H9 (cell line): Measurements from ENCODE around the gene DLG5. TPM values are rescaled to one million over a fixed set of nuclear protein-coding genes. Genes with fewer than 3 reads are reported as not detected.

Experiments
- DNase-seq: peaks from one replicate; pipeline ENCODE4 v3.0.0-alpha.2; 2017
- H2AFZ ChIP-seq: one replicate; pipeline ENCODE4 v1.6.1; 2013; ENCODE audit warnings: mild to moderate bottlenecking, low read length, control low read depth, moderate library complexity
- H2AK5ac ChIP-seq: 2 replicates; pipeline ENCODE4 v1.6.1; 2013; ENCODE audit warnings: low read length, control low read depth, mixed read lengths; ENCODE audit not compliant: insufficient read length
- H2BK120ac ChIP-seq: one replicate; pipeline ENCODE4 v1.6.1; 2013; ENCODE audit warnings: low read depth, mild to moderate bottlenecking, low read length, control low read depth, inconsistent platforms; ENCODE audit not compliant: poor library complexity, severe bottlenecking
- H2BK12ac ChIP-seq: 2 replicates; pipeline ENCODE4 v1.6.1; 2013; ENCODE audit warnings: low read length, control low read depth, mixed read lengths, low read depth; ENCODE audit not compliant: insufficient read length
- H2BK15ac ChIP-seq: 2 replicates; pipeline ENCODE4 v1.6.1; 2013; ENCODE audit warnings: low read depth, low read length, control low read depth
- H2BK20ac ChIP-seq: one replicate; pipeline ENCODE4 v1.6.1; 2013; ENCODE audit warnings: low read depth, mild to moderate bottlenecking, low read length, control low read depth, inconsistent platforms; ENCODE audit not compliant: poor library complexity, severe bottlenecking
- H2BK5ac ChIP-seq: 2 replicates; pipeline ENCODE4 v1.6.1; 2013; ENCODE audit warnings: low read length, control low read depth, mixed read lengths; ENCODE audit not compliant: insufficient read length
- H3K14ac ChIP-seq: 2 replicates; pipeline ENCODE4 v1.6.1; 2013; ENCODE audit warnings: low read length, control low read depth; ENCODE audit not compliant: insufficient read depth
- H3K18ac ChIP-seq: 2 replicates; pipeline ENCODE4 v1.6.1; 2013; ENCODE audit warnings: low read depth, mild to moderate bottlenecking, mixed read lengths, low read length, control low read depth; ENCODE audit not compliant: insufficient read length
- H3K23ac ChIP-seq: 2 replicates; pipeline ENCODE4 v1.6.1; 2013; ENCODE audit warnings: low read length, control low read depth, mixed read lengths, low read depth; ENCODE audit not compliant: insufficient read length
- H3K23me2 ChIP-seq: 2 replicates; pipeline ENCODE4 v1.6.1; 2013; ENCODE audit warnings: low read depth, mild to moderate bottlenecking, mixed read lengths, low read length, control low read depth; ENCODE audit not compliant: insufficient read length, poor library complexity, severe bottlenecking
- H3K27ac ChIP-seq: 2 replicates; pipeline ENCODE4 v1.5.1; 2013; ENCODE audit warnings: low read length, control low read depth, mixed read lengths, low read depth; ENCODE audit not compliant: insufficient read length
- H3K27me3 ChIP-seq: 2 replicates; pipeline ENCODE4 v1.6.1; 2013; ENCODE audit warnings: low read length, control low read depth, inconsistent platforms; ENCODE audit not compliant: insufficient read depth
- H3K4ac ChIP-seq: 2 replicates; pipeline ENCODE4 v1.6.1; 2013; ENCODE audit warnings: low read depth, mild to moderate bottlenecking, control low read depth, inconsistent platforms, low read length, moderate library complexity
- H3K4me1 ChIP-seq: 2 replicates; pipeline ENCODE4 v1.6.1; 2013; ENCODE audit warnings: low read length, control low read depth, inconsistent platforms; ENCODE audit not compliant: insufficient read depth
- H3K4me2 ChIP-seq: 2 replicates; pipeline ENCODE4 v1.6.1; 2013; ENCODE audit warnings: low read length, control low read depth, mixed read lengths; ENCODE audit not compliant: insufficient read length, insufficient read depth
- H3K56ac ChIP-seq: 2 replicates; pipeline ENCODE4 v1.6.1; 2013; ENCODE audit warnings: low read depth, mild to moderate bottlenecking, mixed read lengths, low read length, control low read depth; ENCODE audit not compliant: insufficient read length
- H3K79me1 ChIP-seq: 2 replicates; pipeline ENCODE4 v1.6.1; 2013; ENCODE audit warnings: low read depth, mild to moderate bottlenecking, moderate library complexity, low read length, control low read depth, inconsistent platforms; ENCODE audit not compliant: insufficient read depth, poor library complexity, severe bottlenecking
- H3K79me2 ChIP-seq: 2 replicates; pipeline ENCODE4 v1.6.1; 2013; ENCODE audit warnings: low read length, control low read depth, inconsistent platforms; ENCODE audit not compliant: insufficient read depth
- H3K9ac ChIP-seq: 2 replicates; pipeline ENCODE4 v1.6.1; 2013; ENCODE audit warnings: low read length, control low read depth, mixed read lengths; ENCODE audit not compliant: insufficient read length; ENCODE audit errors: extremely low read depth
- H3K9me3 ChIP-seq: one replicate; pipeline ENCODE4 v1.6.1; 2013; ENCODE audit warnings: low read depth, low read length, inconsistent platforms; ENCODE audit not compliant: control insufficient read depth
- H3T11ph ChIP-seq: one replicate; pipeline ENCODE4 v1.6.1; 2013; ENCODE audit warnings: mild to moderate bottlenecking, low read length, control low read depth, inconsistent platforms
- H4K20me1 ChIP-seq: one replicate; pipeline ENCODE4 v1.6.1; 2013; ENCODE audit not compliant: control insufficient read depth, insufficient read length, insufficient read depth
- H4K5ac ChIP-seq: 2 replicates; pipeline ENCODE4 v1.6.1; 2013; ENCODE audit warnings: low read depth, mild to moderate bottlenecking, mixed read lengths, low read length, control low read depth; ENCODE audit not compliant: insufficient read length
- H4K8ac ChIP-seq: replicated peaks from 2 replicates; pipeline ENCODE4 v1.6.1; 2013; ENCODE audit warnings: low read length, control low read depth, mixed read lengths, low read depth; ENCODE audit not compliant: insufficient read length
- H4K91ac ChIP-seq: 2 replicates; pipeline ENCODE4 v1.6.1; 2013; ENCODE audit warnings: low read depth, mild to moderate bottlenecking, moderate library complexity, mixed read lengths, low read length, control low read depth; ENCODE audit not compliant: insufficient read length
- H3K27ac Mint-ChIP-seq, 3 experiments: 2 replicates in 2 of 3; 3 replicates in 1 of 3; pipeline ENCODE4 v1.8.0; 2020 to 2021; ENCODE audit warnings: mixed read lengths in 3 of 3, mild to moderate bottlenecking in 1 of 3, moderate library complexity in 1 of 3
- H3K27me3 Mint-ChIP-seq: 2 replicates; pipeline ENCODE4 v1.8.0; 2021; ENCODE audit warnings: low read depth, mild to moderate bottlenecking, moderate library complexity, mixed read lengths
- H3K36me3 Mint-ChIP-seq, 3 experiments: 2 replicates in 2 of 3; 3 replicates in 1 of 3; pipeline ENCODE4 v1.8.0; 2020 to 2021; ENCODE audit warnings: low read depth in 3 of 3, mixed read lengths in 3 of 3; ENCODE audit not compliant: insufficient read depth in 1 of 3
- H3K4me1 Mint-ChIP-seq, 2 experiments: 2 replicates each; pipeline ENCODE4 v1.8.0; 2020; ENCODE audit warnings: mixed read lengths in 2 of 2
- H3K4me3 Mint-ChIP-seq, 2 experiments: 2 replicates in 1 of 2; 3 replicates in 1 of 2; pipeline ENCODE4 v1.8.0; 2020 to 2021; ENCODE audit warnings: mild to moderate bottlenecking in 2 of 2, mixed read lengths in 2 of 2, moderate library complexity in 1 of 2
- H3K9me3 Mint-ChIP-seq, 2 experiments: 2 replicates in 1 of 2; 3 replicates in 1 of 2; pipeline ENCODE4 v1.8.0; 2020; ENCODE audit warnings: mild to moderate bottlenecking in 2 of 2, mixed read lengths in 2 of 2, moderate library complexity in 1 of 2
- CTCF ChIP-seq: fragments of 200-600 bp; sonication (generic); conservative IDR thresholded peaks from 3 replicates; pipeline ENCODE4 v1.8.0; 2021; ENCODE audit warnings: antibody characterized with exemption, mild to moderate bottlenecking
- WGBS: extraction: QIAGEN DNeasy Blood & Tissue Kit; methylation state at CpG from one replicate; pipeline ENCODE4 v1.1.7; 2013; ENCODE audit warnings: missing lambda C conversion rate, low lambda C conversion rate, mixed read lengths; ENCODE audit not compliant: insufficient read length; ENCODE audit errors: extremely low coverage; 5-methylcytosine and 5-hydroxymethylcytosine counted together
- total RNA-seq: library from RNA; stranded (reverse); gene quantifications from 2 replicates; pipeline ENCODE4 v1.2.1, GENCODE V29; 2021

DLG5 gene
- total RNA-seq, 1 experiment from 2014 or later = 67.4 TPM

GRCh38 chr10:77756319-77757232 lies 170.0 kb downstream of the DLG5 start:
- no peak overlapping the region for H2BK12ac ChIP-seq
- no peak overlapping the region for H3K4ac ChIP-seq
- no peak overlapping the region for H3K23ac ChIP-seq
- H3K4me1 ChIP-seq = no peaks in the 10 kb centered on the region
- H4K20me1 ChIP-seq = no peaks in the 10 kb centered on the region
- H2BK15ac ChIP-seq = no peak overlapping the region
- H4K8ac ChIP-seq = no peak overlapping the region
- H2BK120ac ChIP-seq = no peak overlapping the region
- H3K23me2 ChIP-seq = no peaks in the 10 kb centered on the region
- peak overlapping the region; percentile 99 for H2AFZ ChIP-seq
- no peak overlapping the region for H3T11ph ChIP-seq
- no peak overlapping the region for H4K5ac ChIP-seq
- no peaks in the 10 kb centered on the region for H3K79me1 ChIP-seq
- no peaks in the 10 kb centered on the region for H3K79me2 ChIP-seq
- peaks cover 0 to 1% (median 0%) of the 10 kb centered on the region in 3 experiments; a peak in 2 of 7 replicates for H3K36me3 Mint-ChIP-seq
- no peaks in the 10 kb centered on the region for H3K27me3 ChIP-seq
- TF ChIP-seq CTCF = peak; percentile 91
- H3K56ac ChIP-seq = no peak overlapping the region
- DNase-seq = peak; percentile 80
- H3K4me3 Mint-ChIP-seq = peak overlapping the region in 1 of 2 experiments; percentile 21; a peak in 2 of 5 replicates
- peak overlapping the region; percentile 62 for H3K14ac ChIP-seq
- H3K18ac ChIP-seq = peak overlapping the region; percentile 56
- no CpG with 5 or more reads among the region's 12 CpGs for WGBS
- H4K91ac ChIP-seq = no peak overlapping the region
- H3K4me1 Mint-ChIP-seq = peaks cover 13 to 14% of the 10 kb centered on the region in 2 experiments
- H3K27ac Mint-ChIP-seq = peak overlapping the region; percentile 17 to 42 (median 25); a peak in 3 of 7 replicates
- H2BK5ac ChIP-seq = no peak overlapping the region
- H3K4me2 ChIP-seq = peak overlapping the region; percentile 51
- H2AK5ac ChIP-seq = no peak overlapping the region
- no peak overlapping the region for H2BK20ac ChIP-seq
- no peaks in the 10 kb centered on the region for H3K27me3 Mint-ChIP-seq
- H3K9ac ChIP-seq = no peak overlapping the region
- no peaks in the 10 kb centered on the region for H3K9me3 ChIP-seq
- H3K9me3 Mint-ChIP-seq = no peaks in the 10 kb centered on the region; a peak in 2 of 5 replicates
- H3K27ac ChIP-seq = no peak overlapping the region
